Spleen (tissue), 11 donors: ENCODE measurements around the gene HMX1. TPM values are rescaled to one million over a fixed set of nuclear protein-coding genes. Genes with fewer than 3 reads are reported as not detected.

Experiments
- DNase-seq: peaks from one replicate; pipeline ENCODE4 v3.0.0-alpha.2; 2020
- H3K27ac ChIP-seq, 8 donors: fragments of 200-600 bp; sonication (generic) in 7 of 8; 1 replicate in 4 of 8; 2 replicates in 4 of 8; pipeline versions ENCODE4 v1.5.0 to v1.8.0; 2016 to 2021; ENCODE audit warnings: inconsistent platforms in 4 of 8, mild to moderate bottlenecking in 4 of 8, moderate library complexity in 1 of 8
- H3K27me3 ChIP-seq, 7 donors: fragments of 200-600 bp; sonication (generic) in 6 of 7; replicated peaks in 1 of 7; 1 replicate in 4 of 7; 2 replicates in 3 of 7; pipeline versions ENCODE4 v1.5.0 to v1.8.0; 2016 to 2021; ENCODE audit warnings: inconsistent platforms in 3 of 7, mild to moderate bottlenecking in 1 of 7
- H3K36me3 ChIP-seq, 6 donors: fragments of 200-600 bp; sonication (generic) in 5 of 6; 1 replicate in 4 of 6; 2 replicates in 2 of 6; pipeline versions ENCODE4 v1.5.0 to v1.8.0; 2016 to 2021; ENCODE audit warnings: inconsistent platforms in 2 of 6
- H3K4me1 ChIP-seq, 6 donors: fragments of 200-600 bp; sonication (generic) in 5 of 6; 1 replicate in 3 of 6; 2 replicates in 3 of 6; pipeline versions ENCODE4 v1.5.0 to v1.8.0; 2016 to 2021; ENCODE audit warnings: inconsistent platforms in 3 of 6
- H3K4me3 ChIP-seq, 8 donors: fragments of 200-600 bp; sonication (generic) in 7 of 8; 1 replicate in 4 of 8; 2 replicates in 4 of 8; pipeline versions ENCODE4 v1.5.0 to v1.8.0; 2016 to 2021; ENCODE audit warnings: inconsistent platforms in 4 of 8, mild to moderate bottlenecking in 4 of 8, moderate library complexity in 2 of 8
- H3K9me3 ChIP-seq, 8 donors: fragments of 200-600 bp; sonication (generic) in 7 of 8; 1 replicate in 4 of 8; 2 replicates in 4 of 8; pipeline versions ENCODE4 v1.5.0 to v1.8.0; 2016 to 2021; ENCODE audit warnings: inconsistent platforms in 4 of 8
- CTCF ChIP-seq, 11 experiments: fragments of 200-600 bp in 7 of 11; fragments of 450-650 bp in 4 of 11; sonication (generic) in 4 of 11; IDR thresholded peaks in 8 of 11; conservative IDR thresholded peaks in 3 of 11; 1 replicate in 7 of 11; 2 replicates in 4 of 11; pipeline versions ENCODE4 v1.4.0 to v1.8.0; 2016 to 2021; ENCODE audit warnings: antibody characterized with exemption in 11 of 11, inconsistent platforms in 4 of 11, mild to moderate bottlenecking in 1 of 11
- POLR2A ChIP-seq, 3 donors: fragments of 450-650 bp; IDR thresholded peaks; one replicate each; pipeline ENCODE4 v1.5.1; 2017; ENCODE audit warnings: antibody characterized with exemption in 3 of 3, mild to moderate bottlenecking in 1 of 3
- POLR2AphosphoS5 ChIP-seq, 3 donors: sonication (generic); formaldehyde crosslinking; IDR thresholded peaks; one replicate each; pipeline ENCODE4 v1.5.1; 2017; ENCODE audit warnings: antibody characterized with exemption in 3 of 3
- WGBS, 5 donors: extraction: QIAGEN DNeasy Blood & Tissue Kit in 3 of 5; methylation state at CpG; one replicate each; pipeline versions ENCODE4 v1.1.5 to v1.1.7; 2013 to 2018; 5-methylcytosine and 5-hydroxymethylcytosine counted together
- intact Hi-C: fragments of 100-400 bp; cut with DNase I; formaldehyde crosslinking; loops from one replicate; pipeline ENCODE4 v1.15.0; 2023; ENCODE audit warnings: low total_unique reads
- polyA plus RNA-seq, 3 donors: library from polyadenylated mRNA; stranded (reverse); fragments of 200-250 nt; gene quantifications; one replicate each; pipeline ENCODE4 v1.2.1, GENCODE V29; 2013
- total RNA-seq, 7 donors: library from RNA; depleted of rRNA in 3 of 7; stranded (reverse); fragments of >200 nt in 3 of 7; fragmentation: NEBNext Ultra II Directional in 4 of 7; extraction: Animal tissue kit (Norgen Biotek cat#: 25700) in 4 of 7; gene quantifications; one replicate each; pipeline versions ENCODE4 v1.1.0 to v1.2.1, GENCODE V29; 2016 to 2021
- donor health status: healthy with polysubstance abuse.
- donor health status: DM: no; HTN: no; CAD: no; lungs with moderate emphysema.
- donor health status: DM: no; HTN: no; CAD: no.
- donor health status: Bipolar disorder and iron deficiency.
- donor health status: healthy.
- donor health status: DM: no; HTN: no; CAD: no.
- donor health status: DM: yes; HTN: yes; CAD: no.

The HMX1 gene
- total and polyA plus RNA-seq, 10 donors: not detected

GRCh38 chr4:8886612-8887406 is 15.2 kb upstream of the HMX1 start:
- Histone ChIP-seq H3K4me3 (no peak overlapping the region), H3K36me3 (no peaks in the 10 kb centered on the region), H3K27ac (no peak overlapping the region), H3K4me1 (peaks cover 0 to 2% (median 0%) of the 10 kb centered on the region in 6 donors), H3K27me3 (peaks cover 0 to 97% (median 54%) of the 10 kb centered on the region in 7 donors), H3K9me3 (peaks cover 0 to 13% (median 8%) of the 10 kb centered on the region in 8 donors)
- TF ChIP-seq CTCF (IDR thresholded peaks at IDR 0.05 in 8 of 11, conservative IDR thresholded peaks at IDR 0.05 in 3 of 11) (peak in 1 of 11 experiments; percentile 24), POLR2AphosphoS5 (IDR thresholded peaks at IDR 0.05) (no peak), POLR2A (IDR thresholded peaks at IDR 0.05) (no peak)
- no peak for DNase-seq
- intact Hi-C loops: no loop called here
- 81 to 91% (median 85%) methylated on average over 8 to 10 of the region's 10 CpGs for WGBS, 5 donors

DNA sequence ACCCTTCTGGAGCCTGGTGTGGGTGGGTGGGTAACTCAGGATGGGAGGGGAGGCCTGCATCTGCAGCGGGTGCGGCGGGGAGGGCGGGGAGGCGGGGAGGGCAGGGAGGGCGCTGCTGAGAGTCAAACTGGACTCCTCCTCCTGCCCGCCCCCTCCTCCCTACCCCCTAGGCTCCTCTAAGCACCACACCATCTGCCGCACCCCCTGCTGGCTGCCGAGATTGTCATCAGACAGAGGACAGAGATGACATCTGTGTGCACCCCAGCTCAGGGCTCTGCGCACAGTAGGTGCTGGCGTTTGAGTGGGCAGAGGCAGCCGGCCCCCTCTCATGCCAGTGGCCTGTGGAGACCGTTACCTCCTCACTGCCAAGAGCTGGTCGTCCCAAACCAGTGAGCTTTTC is 10.6 kb upstream of the HMX1 start:
- peaks cover 0 to 7% (median 2%) of the 10 kb centered on the region in 6 donors for H3K4me1 ChIP-seq
- peaks cover 0 to 12% (median 7%) of the 10 kb centered on the region in 8 donors for H3K9me3 ChIP-seq
- no peak for DNase-seq
- WGBS, 5 donors: 18 to 34% (median 27%) methylated on average over 4 to 14 of the region's 14 CpGs
- TF ChIP-seq CTCF (IDR thresholded peaks at IDR 0.05 in 8 of 11, conservative IDR thresholded peaks at IDR 0.05 in 3 of 11) (no peak), POLR2AphosphoS5 (IDR thresholded peaks at IDR 0.05) (no peak)
- no peak overlapping the region for H3K4me3 ChIP-seq
- H3K27me3 ChIP-seq: peaks cover 0 to 97% (median 25%) of the 10 kb centered on the region in 7 donors
- intact Hi-C loops: no loop called here
- no peak overlapping the region for H3K27ac ChIP-seq
- no peaks in the 10 kb centered on the region for H3K36me3 ChIP-seq

GRCh38 chr4:8880851-8881250 is 9.2 kb upstream of the HMX1 start:
- 79 to 87% (median 83%) methylated on average over 9 of the region's 9 CpGs for WGBS, 5 donors
- no peak overlapping the region for H3K27ac ChIP-seq
- no peak overlapping the region for H3K4me3 ChIP-seq
- DNase-seq: no peak
- no peaks in the 10 kb centered on the region for H3K36me3 ChIP-seq
- intact Hi-C loops: no loop called here
- H3K27me3 ChIP-seq: peaks cover 2 to 97% (median 30%) of the 10 kb centered on the region in 7 donors
- TF ChIP-seq POLR2A (IDR thresholded peaks at IDR 0.05) (no peak), POLR2AphosphoS5 (IDR thresholded peaks at IDR 0.05) (no peak), CTCF (IDR thresholded peaks at IDR 0.05 in 8 of 11, conservative IDR thresholded peaks at IDR 0.05 in 3 of 11) (no peak)
- H3K4me1 ChIP-seq: peaks cover 0 to 7% (median 2%) of the 10 kb centered on the region in 6 donors
- H3K9me3 ChIP-seq: no peaks in the 10 kb centered on the region

DNA sequence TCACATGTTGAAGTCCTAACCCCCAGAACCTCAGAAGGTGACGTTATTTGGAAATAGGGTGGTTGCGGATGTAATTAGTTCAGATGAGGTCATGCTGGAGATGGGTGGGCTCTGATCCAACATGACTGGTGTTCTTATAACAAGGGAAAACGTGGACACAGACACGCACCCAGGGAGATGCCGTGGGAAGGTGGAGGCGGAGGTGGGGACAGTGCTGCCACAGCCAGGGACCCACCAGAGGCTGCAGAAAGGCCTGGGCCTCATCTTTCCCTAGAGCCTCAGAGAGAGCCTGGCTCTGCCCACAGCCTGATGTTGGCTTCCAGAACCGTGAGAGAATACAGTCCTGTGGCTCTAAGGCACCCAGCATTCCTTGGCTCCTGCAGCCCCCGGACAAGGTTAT is 7.9 kb upstream of the HMX1 start:
- intact Hi-C loops: no loop called here
- Histone ChIP-seq H3K4me1 (peaks cover 0 to 7% (median 2%) of the 10 kb centered on the region in 6 donors), H3K4me3 (no peak overlapping the region), H3K36me3 (no peaks in the 10 kb centered on the region), H3K27ac (no peak overlapping the region), H3K27me3 (peaks cover 2 to 97% (median 43%) of the 10 kb centered on the region in 7 donors), H3K9me3 (peaks cover 0 to 4% (median 0%) of the 10 kb centered on the region in 8 donors)
- TF ChIP-seq CTCF (IDR thresholded peaks at IDR 0.05 in 8 of 11, conservative IDR thresholded peaks at IDR 0.05 in 3 of 11) (no peak), POLR2A (IDR thresholded peaks at IDR 0.05) (no peak), POLR2AphosphoS5 (IDR thresholded peaks at IDR 0.05) (no peak)
- DNase-seq: no peak
- 71 to 76% (median 75%) methylated on average over 8 of the region's 8 CpGs for WGBS, 5 donors
